Measurements from ENCODE around the gene SLCO4A1. TPM values are rescaled to one million over a fixed set of nuclear protein-coding genes. Genes with fewer than 3 reads are reported as not detected.

Gene SLCO4A1
- total RNA-seq, 2 donors from 2014 or later: 2.9 to 5.0 TPM

DNA sequence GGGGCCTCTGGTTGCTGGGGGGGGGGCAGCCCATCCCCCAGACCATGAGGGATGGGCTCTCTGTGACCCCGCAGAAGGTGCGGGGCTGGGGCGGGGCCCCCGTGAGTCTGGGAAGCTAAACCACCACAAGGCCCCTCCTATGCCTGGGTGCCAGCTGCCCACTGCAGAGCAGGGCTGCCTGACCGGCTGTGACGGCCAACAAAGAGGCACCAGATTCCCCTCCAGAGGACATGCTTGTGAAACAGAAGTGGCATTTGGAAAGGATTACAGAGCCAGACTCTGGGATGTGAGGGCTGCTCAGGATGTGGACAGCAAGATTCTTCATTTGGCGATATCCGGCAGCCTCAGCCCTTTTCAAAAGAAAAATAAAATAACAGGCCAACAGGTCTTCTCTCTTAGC lies 49.9 kb downstream of the SLCO4A1 start:
- 92 to 95% methylated on average over 2 to 6 of the region's 8 CpGs for WGBS, 2 experiments (ENCODE audit: insufficient coverage in 1 of 2, insufficient read length in 1 of 2)
- H3K4me1 Mint-ChIP-seq: peaks cover 2% of the 10 kb centered on the region

DNA sequence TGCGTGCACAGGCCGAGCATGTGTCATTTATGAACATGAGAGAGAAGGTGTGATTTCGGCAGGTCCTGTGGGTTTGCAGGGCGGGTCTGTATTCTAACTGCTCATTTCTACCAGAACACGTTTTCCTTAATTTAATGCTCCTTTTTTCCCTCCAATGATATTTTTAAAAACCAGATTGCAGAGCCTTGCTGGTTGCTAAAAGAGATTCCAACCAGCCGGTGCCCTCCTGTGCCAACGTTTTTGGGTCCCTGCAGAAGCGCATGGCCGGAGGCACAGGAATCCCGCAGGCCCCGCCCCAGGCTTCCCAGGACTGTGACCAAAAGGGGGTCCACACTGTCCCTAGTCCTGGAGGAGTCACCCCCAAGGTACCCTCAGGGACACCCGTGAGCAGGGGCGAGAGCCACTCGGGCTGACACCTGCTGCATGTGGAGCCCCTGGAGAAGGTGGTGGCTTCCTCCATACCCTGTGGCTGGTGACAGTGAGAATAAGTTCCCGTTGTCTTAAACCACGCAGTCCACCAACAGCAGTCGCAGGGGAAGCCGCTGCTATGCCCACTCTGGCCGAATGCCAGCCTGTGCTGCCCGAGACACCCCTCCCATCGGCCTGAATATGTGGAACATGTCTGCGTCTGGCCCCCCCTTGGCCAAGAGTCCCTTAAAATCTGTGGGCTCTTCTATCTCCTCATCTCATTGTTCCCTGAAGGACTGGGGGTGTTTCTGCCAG lies 50.7 kb downstream of the SLCO4A1 start:
- H3K4me3 ChIP-seq (ENCODE audit: low read length): no peak overlapping the region
- no peaks in the 10 kb centered on the region for H3K9me3 ChIP-seq (ENCODE audit: control insufficient read depth, low read length)
- 88 to 91% methylated on average over 19 to 22 of the region's 22 CpGs for WGBS, 2 experiments (ENCODE audit: insufficient coverage in 1 of 2, insufficient read length in 1 of 2)
- H3K4me1 ChIP-seq (ENCODE audit: control insufficient read depth, insufficient read depth, low read length): no peaks in the 10 kb centered on the region
- H3K36me3 Mint-ChIP-seq (ENCODE audit: low read depth): no peaks in the 10 kb centered on the region
- DNase-seq: no peak
- no peaks in the 10 kb centered on the region for H3K9me3 Mint-ChIP-seq
- peaks cover 2% of the 10 kb centered on the region for H3K4me1 Mint-ChIP-seq
- no peak overlapping the region for H3K27ac Mint-ChIP-seq
- H3K27ac ChIP-seq (ENCODE audit: low read depth, low read length): no peak overlapping the region
- TF ChIP-seq, protein P1, sequence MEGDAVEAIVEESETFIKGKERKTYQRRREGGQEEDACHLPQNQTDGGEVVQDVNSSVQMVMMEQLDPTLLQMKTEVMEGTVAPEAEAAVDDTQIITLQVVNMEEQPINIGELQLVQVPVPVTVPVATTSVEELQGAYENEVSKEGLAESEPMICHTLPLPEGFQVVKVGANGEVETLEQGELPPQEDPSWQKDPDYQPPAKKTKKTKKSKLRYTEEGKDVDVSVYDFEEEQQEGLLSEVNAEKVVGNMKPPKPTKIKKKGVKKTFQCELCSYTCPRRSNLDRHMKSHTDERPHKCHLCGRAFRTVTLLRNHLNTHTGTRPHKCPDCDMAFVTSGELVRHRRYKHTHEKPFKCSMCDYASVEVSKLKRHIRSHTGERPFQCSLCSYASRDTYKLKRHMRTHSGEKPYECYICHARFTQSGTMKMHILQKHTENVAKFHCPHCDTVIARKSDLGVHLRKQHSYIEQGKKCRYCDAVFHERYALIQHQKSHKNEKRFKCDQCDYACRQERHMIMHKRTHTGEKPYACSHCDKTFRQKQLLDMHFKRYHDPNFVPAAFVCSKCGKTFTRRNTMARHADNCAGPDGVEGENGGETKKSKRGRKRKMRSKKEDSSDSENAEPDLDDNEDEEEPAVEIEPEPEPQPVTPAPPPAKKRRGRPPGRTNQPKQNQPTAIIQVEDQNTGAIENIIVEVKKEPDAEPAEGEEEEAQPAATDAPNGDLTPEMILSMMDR (conservative IDR thresholded peaks at IDR 0.05): no peak
- H3K27me3 Mint-ChIP-seq (ENCODE audit: insufficient read depth): no peaks in the 10 kb centered on the region
- H3K4me3 Mint-ChIP-seq: no peak overlapping the region
- H3K36me3 ChIP-seq (ENCODE audit: control insufficient read depth, insufficient read depth, low read length): no peaks in the 10 kb centered on the region
- H3K27me3 ChIP-seq (ENCODE audit: control insufficient read depth, insufficient read depth, low read length, poor library complexity, severe bottlenecking): no peaks in the 10 kb centered on the region
- no peak overlapping the region for H3K9ac ChIP-seq (ENCODE audit: extremely low read depth, low read length, poor library complexity, severe bottlenecking)

More for the DNA sequence above, 49.9 kb downstream of the SLCO4A1 start:
- Mint-ChIP-seq H3K36me3 (ENCODE audit: low read depth) (no peaks in the 10 kb centered on the region), H3K4me3 (no peak overlapping the region), H3K9me3 (no peaks in the 10 kb centered on the region), H3K27me3 (ENCODE audit: insufficient read depth) (no peaks in the 10 kb centered on the region), H3K27ac (no peak overlapping the region)
- DNase-seq: no peak
- Histone ChIP-seq H3K9ac (ENCODE audit: extremely low read depth, low read length, poor library complexity, severe bottlenecking) (no peak overlapping the region), H3K27me3 (ENCODE audit: control insufficient read depth, insufficient read depth, low read length, poor library complexity, severe bottlenecking) (no peaks in the 10 kb centered on the region), H3K4me1 (ENCODE audit: control insufficient read depth, insufficient read depth, low read length) (no peaks in the 10 kb centered on the region), H3K9me3 (ENCODE audit: control insufficient read depth, low read length) (no peaks in the 10 kb centered on the region), H3K36me3 (ENCODE audit: control insufficient read depth, insufficient read depth, low read length) (no peaks in the 10 kb centered on the region), H3K4me3 (ENCODE audit: low read length) (no peak overlapping the region), H3K27ac (ENCODE audit: low read depth, low read length) (peak overlapping the region; percentile 53)
- TF ChIP-seq, protein P1 (conservative IDR thresholded peaks at IDR 0.05): no peak

DNA sequence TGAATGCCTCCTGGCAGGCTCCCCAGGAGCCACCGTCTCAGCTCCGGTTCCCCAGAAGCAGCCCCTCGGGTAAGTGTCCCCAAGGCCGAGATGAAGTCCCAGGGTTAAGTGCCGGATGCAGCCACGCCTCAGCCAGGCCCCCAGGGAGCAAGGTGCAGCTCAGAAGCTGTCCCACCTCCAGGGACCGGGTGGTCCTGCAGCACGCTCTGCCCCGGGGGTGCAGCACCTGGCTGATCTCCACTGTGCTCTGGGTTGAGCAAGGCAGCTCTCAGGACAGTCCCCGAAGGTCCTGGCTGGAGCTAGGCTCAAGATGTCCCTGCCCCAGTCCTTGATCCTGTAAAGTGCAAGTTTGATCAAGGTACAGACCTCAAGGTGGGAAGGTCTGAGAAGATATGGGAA lies 51.2 kb downstream of the SLCO4A1 start:
- peaks cover 2% of the 10 kb centered on the region for H3K4me1 Mint-ChIP-seq
- H3K27ac Mint-ChIP-seq: no peak overlapping the region
- H3K9me3 Mint-ChIP-seq: no peaks in the 10 kb centered on the region
- no peak for DNase-seq
- no peak overlapping the region for H3K4me3 Mint-ChIP-seq
- Histone ChIP-seq H3K27ac (ENCODE audit: low read depth, low read length) (no peak overlapping the region), H3K9ac (ENCODE audit: extremely low read depth, low read length, poor library complexity, severe bottlenecking) (no peak overlapping the region), H3K27me3 (ENCODE audit: control insufficient read depth, insufficient read depth, low read length, poor library complexity, severe bottlenecking) (no peaks in the 10 kb centered on the region), H3K9me3 (ENCODE audit: control insufficient read depth, low read length) (no peaks in the 10 kb centered on the region), H3K36me3 (ENCODE audit: control insufficient read depth, insufficient read depth, low read length) (no peaks in the 10 kb centered on the region), H3K4me3 (ENCODE audit: low read length) (no peak overlapping the region), H3K4me1 (ENCODE audit: control insufficient read depth, insufficient read depth, low read length) (no peaks in the 10 kb centered on the region)
- TF ChIP-seq, protein P1 (conservative IDR thresholded peaks at IDR 0.05): no peak
- no peaks in the 10 kb centered on the region for H3K27me3 Mint-ChIP-seq (ENCODE audit: insufficient read depth)
- no peaks in the 10 kb centered on the region for H3K36me3 Mint-ChIP-seq (ENCODE audit: low read depth)
- WGBS, 2 experiments (ENCODE audit: insufficient coverage in 1 of 2, insufficient read length in 1 of 2): 87 to 90% methylated on average over 7 to 10 of the region's 10 CpGs
